HG03045 (cell line): ENCODE measurements around the gene LTBP1.
"Not testable (repeated sequence)": the region's sequence is repeated elsewhere in the genome, so short reads cannot be mapped to it uniquely, and the experiment has no call there.

Experiments
- ATAC-seq: cut with Tn5 transposase; IDR thresholded peaks from one replicate; pipeline ENCODE4 v1.9.1; 2021; ENCODE audit warnings: mild to moderate bottlenecking, moderate library complexity; ENCODE audit not compliant: unreplicated experiment

The LTBP1 gene

GRCh38 chr2:33366473-33366872 lies 419.7 kb downstream of the LTBP1 start:
- ATAC-seq: no peak

GRCh38 chr2:33368524-33368923 lies 421.8 kb downstream of the LTBP1 start:
- not testable (repeated sequence) for ATAC-seq

GRCh38 chr2:33369191-33369590 lies 422.4 kb downstream of the LTBP1 start:
- no peak for ATAC-seq

- ATAC-seq: no peak
Measured at GRCh38 chr2:33370636-33371265, 424.0 kb downstream of the LTBP1 start.

- ATAC-seq: no peak
Measured at GRCh38 chr2:33371304-33372090, 424.7 kb downstream of the LTBP1 start.

GRCh38 chr2:33372940-33373553 lies 426.3 kb downstream of the LTBP1 start:
- no peak for ATAC-seq

GRCh38 chr2:33373986-33374385 lies 427.2 kb downstream of the LTBP1 start:
- no peak for ATAC-seq

- no peak for ATAC-seq
Measured at GRCh38 chr2:33375054-33375453, 428.3 kb downstream of the LTBP1 start.

GRCh38 chr2:33377048-33377447 lies 430.3 kb downstream of the LTBP1 start:
- no peak for ATAC-seq

- ATAC-seq: no peak
Measured at GRCh38 chr2:33378556-33379210, 431.9 kb downstream of the LTBP1 start.

GRCh38 chr2:33380001-33380609 lies 433.4 kb downstream of the LTBP1 start:
- no peak for ATAC-seq

GRCh38 chr2:33380719-33381118 lies 434.0 kb downstream of the LTBP1 start:
- no peak for ATAC-seq

- ATAC-seq: no peak
Measured at GRCh38 chr2:33381301-33381858, 434.6 kb downstream of the LTBP1 start.

GRCh38 chr2:33383855-33384598 lies 437.3 kb downstream of the LTBP1 start:
- no peak for ATAC-seq

GRCh38 chr2:33384599-33384961 lies 437.8 kb downstream of the LTBP1 start:
- ATAC-seq: no peak

- ATAC-seq: no peak
Measured at GRCh38 chr2:33388996-33389395, 442.2 kb downstream of the LTBP1 start.

- not testable (repeated sequence) for ATAC-seq
Measured at GRCh38 chr2:33389695-33390094, 442.9 kb downstream of the LTBP1 start.

- no peak for ATAC-seq
Measured at GRCh38 chr2:33391529-33392255, 444.9 kb downstream of the LTBP1 start.

GRCh38 chr2:33392366-33392765 lies 445.6 kb downstream of the LTBP1 start:
- ATAC-seq: no peak
